ENCODE data around the gene CEP112.

CEP112 gene

DNA sequence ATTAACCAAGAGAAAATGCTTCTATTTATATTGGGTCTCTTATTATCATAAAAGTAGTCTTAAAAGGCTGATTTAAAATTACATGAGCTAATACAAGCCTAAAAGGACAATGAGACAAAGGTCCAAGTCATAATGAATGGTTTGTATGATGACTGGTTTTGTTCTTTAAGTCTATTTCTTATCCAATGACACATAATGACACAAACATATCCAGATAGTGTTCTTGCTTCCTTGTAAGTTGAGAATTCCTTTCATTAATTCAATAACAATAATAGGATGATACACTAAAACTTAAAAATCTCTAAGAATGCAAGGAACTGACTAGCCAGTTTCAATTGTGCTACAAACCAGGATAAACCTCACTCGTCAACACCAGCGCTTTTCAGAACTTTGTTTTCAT lies 244.1 kb downstream of the CEP112 start:
- TF ChIP-seq, protein P1, sequence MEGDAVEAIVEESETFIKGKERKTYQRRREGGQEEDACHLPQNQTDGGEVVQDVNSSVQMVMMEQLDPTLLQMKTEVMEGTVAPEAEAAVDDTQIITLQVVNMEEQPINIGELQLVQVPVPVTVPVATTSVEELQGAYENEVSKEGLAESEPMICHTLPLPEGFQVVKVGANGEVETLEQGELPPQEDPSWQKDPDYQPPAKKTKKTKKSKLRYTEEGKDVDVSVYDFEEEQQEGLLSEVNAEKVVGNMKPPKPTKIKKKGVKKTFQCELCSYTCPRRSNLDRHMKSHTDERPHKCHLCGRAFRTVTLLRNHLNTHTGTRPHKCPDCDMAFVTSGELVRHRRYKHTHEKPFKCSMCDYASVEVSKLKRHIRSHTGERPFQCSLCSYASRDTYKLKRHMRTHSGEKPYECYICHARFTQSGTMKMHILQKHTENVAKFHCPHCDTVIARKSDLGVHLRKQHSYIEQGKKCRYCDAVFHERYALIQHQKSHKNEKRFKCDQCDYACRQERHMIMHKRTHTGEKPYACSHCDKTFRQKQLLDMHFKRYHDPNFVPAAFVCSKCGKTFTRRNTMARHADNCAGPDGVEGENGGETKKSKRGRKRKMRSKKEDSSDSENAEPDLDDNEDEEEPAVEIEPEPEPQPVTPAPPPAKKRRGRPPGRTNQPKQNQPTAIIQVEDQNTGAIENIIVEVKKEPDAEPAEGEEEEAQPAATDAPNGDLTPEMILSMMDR (IDR thresholded peaks at IDR 0.05; ENCODE audit: insufficient read depth, missing control alignments) = no peak
- no peak for DNase-seq (ENCODE audit: insufficient read length, low spot score)
- no peak for FAIRE-seq

DNA sequence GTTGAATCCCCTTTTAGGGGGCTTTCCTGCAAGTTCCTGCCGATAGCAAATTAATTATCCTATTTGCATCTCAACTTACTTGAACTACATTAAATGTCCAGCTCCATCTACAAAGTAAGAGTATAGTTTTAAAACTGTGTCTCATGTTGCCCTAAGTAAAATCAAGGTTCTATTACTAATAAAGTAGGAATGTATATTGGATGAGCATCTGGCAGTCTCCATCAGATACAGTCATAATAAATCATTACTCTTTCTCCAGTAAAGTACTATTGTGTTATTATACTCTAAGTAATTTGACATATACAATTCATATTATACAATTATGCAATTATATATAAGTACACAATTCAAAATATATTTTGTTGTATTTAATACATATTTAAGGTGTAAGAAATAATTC lies 249.3 kb downstream of the CEP112 start:
- FAIRE-seq (no peak), DNase-seq (ENCODE audit: insufficient read length, low spot score) (no peak)
- TF ChIP-seq, protein P1 (IDR thresholded peaks at IDR 0.05; ENCODE audit: insufficient read depth, missing control alignments) = no peak

DNA sequence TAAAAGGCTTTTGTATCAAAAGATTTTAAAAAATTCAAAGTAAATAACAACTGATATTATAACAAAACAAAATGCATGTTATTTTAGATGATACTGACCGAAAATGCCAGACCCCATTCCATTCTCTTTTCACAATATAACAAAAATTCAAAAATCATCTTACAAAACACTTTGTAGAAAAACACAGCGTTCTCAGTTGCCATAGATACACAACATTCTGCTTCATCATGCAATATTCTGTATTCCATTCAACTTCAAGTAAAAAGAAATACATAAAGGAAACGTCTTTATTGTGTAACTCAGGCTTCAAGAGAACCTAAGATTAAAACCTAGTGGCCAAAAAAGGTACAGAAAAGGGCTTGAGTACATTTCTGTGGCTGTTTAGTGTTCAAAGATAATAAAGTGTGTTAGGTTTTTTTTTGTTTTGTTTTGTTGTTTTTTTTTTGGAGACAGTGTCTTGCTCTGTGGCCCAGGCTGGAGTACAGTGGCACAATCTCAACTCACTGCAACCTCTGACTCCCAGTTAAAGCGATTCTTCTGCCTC lies 250.5 kb downstream of the CEP112 start:
- DNase-seq (ENCODE audit: insufficient read length, low spot score) (no peak), FAIRE-seq (no peak)
- TF ChIP-seq, protein P1 (IDR thresholded peaks at IDR 0.05; ENCODE audit: insufficient read depth, missing control alignments) = no peak

DNA sequence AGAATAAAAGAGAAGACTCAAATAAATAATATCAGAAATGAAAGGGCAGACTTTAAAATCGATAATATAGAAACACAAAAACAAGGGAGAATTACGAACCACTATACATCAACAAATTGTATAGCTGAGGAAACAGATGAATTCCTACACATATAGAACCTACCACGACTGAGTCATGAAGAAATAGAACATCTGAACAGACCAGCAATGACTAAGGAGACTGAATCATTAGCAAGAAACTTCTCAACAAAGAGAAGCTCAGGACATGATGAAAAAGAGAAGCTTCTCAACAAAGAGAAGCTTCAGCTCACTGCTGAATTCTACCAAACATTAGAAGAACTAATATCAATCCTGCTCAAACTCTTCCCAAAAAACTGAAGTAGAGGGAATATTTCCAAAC lies 255.9 kb downstream of the CEP112 start:
- FAIRE-seq (no peak), DNase-seq (ENCODE audit: insufficient read length, low spot score) (no peak)

DNA sequence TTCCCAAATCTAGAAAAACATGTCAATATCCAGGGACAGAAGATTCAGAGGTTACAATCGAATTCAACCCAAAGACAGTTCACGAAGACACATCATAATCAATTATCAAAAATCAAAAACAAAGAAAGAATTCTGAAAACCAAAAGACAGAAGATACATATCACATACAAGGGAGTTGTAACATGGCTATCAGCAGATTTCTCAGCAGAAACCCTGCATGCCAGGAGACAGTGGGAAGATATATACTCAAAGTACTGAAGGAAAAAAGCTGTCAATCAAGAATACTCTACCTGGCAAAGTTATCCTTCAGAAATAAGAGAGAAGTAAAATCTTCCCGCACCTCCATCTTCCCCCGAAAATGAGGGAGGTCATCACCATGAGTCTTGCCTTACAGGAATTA lies 258.6 kb downstream of the CEP112 start:
- TF ChIP-seq, protein P1 (IDR thresholded peaks at IDR 0.05; ENCODE audit: insufficient read depth, missing control alignments) = no peak
- no peak for FAIRE-seq
- no peak for DNase-seq (ENCODE audit: insufficient read length, low spot score)

More for the DNA sequence above, 255.9 kb downstream of the CEP112 start:
- TF ChIP-seq, protein P1 (IDR thresholded peaks at IDR 0.05; ENCODE audit: insufficient read depth, missing control alignments) = no peak

DNA sequence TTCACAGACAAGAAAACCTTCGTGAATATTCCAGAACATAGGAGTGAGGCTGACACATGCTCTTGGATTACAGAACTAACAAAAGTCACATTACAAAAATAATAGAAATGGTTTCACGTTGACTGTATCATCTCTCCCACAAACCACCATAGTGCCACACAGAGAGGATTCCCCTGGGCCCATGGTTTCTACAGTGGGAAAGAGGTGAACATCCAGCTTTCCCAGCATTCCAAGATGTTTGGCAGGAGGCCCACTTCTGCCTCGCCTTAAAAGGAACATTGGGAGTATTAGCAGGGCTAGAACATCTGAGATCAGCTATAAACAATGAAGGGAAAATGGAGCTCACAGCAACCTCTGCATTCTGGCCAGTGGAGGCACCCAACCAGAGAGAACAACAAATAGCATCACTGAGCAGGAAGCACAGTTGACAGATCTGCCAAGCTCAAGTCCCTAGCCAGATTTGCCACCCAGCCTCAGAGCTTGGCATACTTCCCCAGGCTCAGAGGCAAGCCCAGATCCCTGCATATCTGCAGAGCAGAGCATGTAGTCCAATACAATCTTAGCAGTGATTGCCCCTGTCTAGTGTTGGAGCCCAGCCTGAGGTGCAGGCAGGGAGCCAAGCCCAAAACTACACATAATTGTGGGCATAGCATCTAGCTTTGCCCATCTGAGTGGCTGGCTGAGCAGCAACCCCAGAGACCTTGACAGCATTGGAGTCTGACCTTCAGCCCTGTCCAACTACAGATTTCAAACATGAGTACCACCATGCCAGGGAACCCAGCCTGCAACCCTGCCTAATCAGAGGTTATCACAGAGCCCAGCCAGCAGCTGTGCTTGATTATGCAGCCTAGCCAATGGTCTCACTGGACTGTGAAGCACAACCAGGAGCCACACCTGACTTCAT lies 260.4 kb downstream of the CEP112 start:
- DNase-seq (ENCODE audit: insufficient read length, low spot score) = no peak
- FAIRE-seq = no peak
- TF ChIP-seq, protein P1 (IDR thresholded peaks at IDR 0.05; ENCODE audit: insufficient read depth, missing control alignments) = no peak
